CD14-positive monocyte (primary cell): ENCODE data around the gene HSPA4. TPM values are rescaled to one million over a fixed set of nuclear protein-coding genes. Genes with fewer than 3 reads are reported as not detected.

Source experiments
- DNase-seq, 3 donors: peaks; one replicate each; pipeline ENCODE4 v3.0.0-alpha.2; 2011 to 2022
- H2AFZ ChIP-seq: 2 replicates; pipeline ENCODE4 v1.6.0; 2012; ENCODE audit warnings: mild to moderate bottlenecking, low read depth, low read length, inconsistent platforms; ENCODE audit not compliant: insufficient read depth, poor library complexity, severe bottlenecking
- H3K27ac ChIP-seq, 2 donors: 1 replicate in 1 of 2; 2 replicates in 1 of 2; pipeline ENCODE4 v1.5.1; 2012 to 2013; ENCODE audit warnings: low read length in 2 of 2, control low read depth in 1 of 2, inconsistent platforms in 1 of 2, low read depth in 1 of 2, mild to moderate bottlenecking in 1 of 2
- H3K27me3 ChIP-seq, 2 donors: one replicate each; pipeline versions ENCODE4 v1.6.0 to v1.6.1; 2011 to 2013; ENCODE audit warnings: low read length in 2 of 2; ENCODE audit not compliant: control insufficient read depth in 2 of 2, insufficient read depth in 2 of 2
- H3K36me3 ChIP-seq, 2 donors: replicated peaks in 1 of 2; 1 replicate in 1 of 2; 2 replicates in 1 of 2; pipeline versions ENCODE4 v1.5.1 to v1.6.1; 2012 to 2013; ENCODE audit warnings: low read length in 2 of 2, control low read depth in 1 of 2, inconsistent platforms in 1 of 2, mild to moderate bottlenecking in 1 of 2; ENCODE audit not compliant: insufficient read depth in 2 of 2, control insufficient read depth in 1 of 2
- H3K4me1 ChIP-seq, 2 donors: 1 replicate in 1 of 2; 2 replicates in 1 of 2; pipeline versions ENCODE4 v1.5.1 to v1.6.1; 2012 to 2013; ENCODE audit warnings: low read length in 2 of 2, control low read depth in 1 of 2, inconsistent platforms in 1 of 2, mild to moderate bottlenecking in 1 of 2, moderate library complexity in 1 of 2; ENCODE audit not compliant: insufficient read depth in 2 of 2, control insufficient read depth in 1 of 2
- H3K4me2 ChIP-seq: replicated peaks from 2 replicates; pipeline ENCODE3; 2012; ENCODE audit warnings: low read length, moderate library complexity, mild to moderate bottlenecking; ENCODE audit not compliant: poor library complexity, severe bottlenecking; ENCODE audit errors: extremely low read depth
- H3K4me3 ChIP-seq, 3 experiments: fragments of 200-600 bp in 1 of 3; sonication (generic) in 1 of 3; replicated peaks in 1 of 3; 1 replicate in 2 of 3; 2 replicates in 1 of 3; pipeline ENCODE4 v1.5.1; 2011 to 2013; ENCODE audit warnings: low read length in 3 of 3, mild to moderate bottlenecking in 3 of 3, control low read depth in 2 of 3, low read depth in 2 of 3, inconsistent platforms in 1 of 3, moderate library complexity in 1 of 3
- H3K79me2 ChIP-seq: 2 replicates; pipeline ENCODE4 v1.6.0; 2012; ENCODE audit warnings: mild to moderate bottlenecking, control low read depth, inconsistent platforms, low read length, moderate library complexity; ENCODE audit not compliant: insufficient read depth
- H3K9ac ChIP-seq: 2 replicates; pipeline ENCODE4 v1.6.0; 2017; ENCODE audit warnings: low read length, mild to moderate bottlenecking; ENCODE audit not compliant: insufficient read depth, poor library complexity, severe bottlenecking
- H3K9me3 ChIP-seq, 2 donors: replicated peaks in 1 of 2; 1 replicate in 1 of 2; 2 replicates in 1 of 2; pipeline versions ENCODE4 v1.5.1 to v1.6.1; 2012 to 2013; ENCODE audit warnings: low read length in 2 of 2, control low read depth in 1 of 2; ENCODE audit not compliant: control insufficient read depth in 1 of 2, insufficient read depth in 1 of 2
- H4K20me1 ChIP-seq: 2 replicates; pipeline ENCODE4 v1.6.0; 2012; ENCODE audit warnings: mild to moderate bottlenecking, low read length, control low read depth, moderate library complexity; ENCODE audit not compliant: insufficient read depth
- H3K27ac Mint-ChIP-seq, 7 donors: one replicate each; pipeline ENCODE4 v1.8.0; 2020; ENCODE audit warnings: mild to moderate bottlenecking in 7 of 7, mixed read lengths in 7 of 7, moderate library complexity in 6 of 7, inconsistent platforms in 2 of 7
- H3K27me3 Mint-ChIP-seq, 3 donors: one replicate each; pipeline ENCODE4 v1.8.0; 2021 to 2022; ENCODE audit warnings: low read depth in 3 of 3, mild to moderate bottlenecking in 3 of 3, mixed read lengths in 3 of 3, moderate library complexity in 3 of 3, inconsistent platforms in 1 of 3
- H3K36me3 Mint-ChIP-seq, 2 donors: one replicate each; pipeline ENCODE4 v1.8.0; 2020; ENCODE audit warnings: mixed read lengths in 2 of 2, inconsistent platforms in 1 of 2, mild to moderate bottlenecking in 1 of 2
- H3K4me1 Mint-ChIP-seq: one replicate; pipeline ENCODE4 v1.8.0; 2020; ENCODE audit warnings: mild to moderate bottlenecking, mixed read lengths
- H3K4me3 Mint-ChIP-seq, 2 donors: one replicate each; pipeline ENCODE4 v1.8.0; 2020; ENCODE audit warnings: mild to moderate bottlenecking in 2 of 2, mixed read lengths in 2 of 2, moderate library complexity in 1 of 2
- H3K9me3 Mint-ChIP-seq, 7 donors: one replicate each; pipeline ENCODE4 v1.8.0; 2020 to 2022; ENCODE audit warnings: mixed read lengths in 7 of 7, mild to moderate bottlenecking in 6 of 7, moderate library complexity in 6 of 7, inconsistent platforms in 2 of 7
- WGBS: methylation state at CpG from one replicate; pipeline ENCODE4 v1.1.5; 2013; ENCODE audit warnings: missing lambda C conversion rate; ENCODE audit not compliant: insufficient coverage; 5-methylcytosine and 5-hydroxymethylcytosine counted together
- intact Hi-C, 2 donors: fragments of 100-400 bp; cut with micrococcal nuclease; formaldehyde crosslinking; loops; one replicate each; pipeline versions ENCODE4 v1.15.0 to v1.15.1; 2023
- polyA plus RNA-seq, 3 donors: library from polyadenylated mRNA; depleted of rRNA in 1 of 3; unstranded in 2 of 3; stranded (reverse) in 1 of 3; fragments of 300-500 nt in 2 of 3; fragments of >200 nt in 1 of 3; fragmentation: Illumina TruSeq in 2 of 3; gene quantifications; 1 replicate in 2 of 3; 2 replicates in 1 of 3; pipeline ENCODE4 v1.2.3, GENCODE V29; 2012 to 2021
- TF ChIP-seq, protein P1 (sequence below): fragments of 200-600 bp; IDR thresholded peaks from one replicate; pipeline ENCODE4 v1.8.0; 2022; ENCODE audit warnings: antibody characterized with exemption, mild to moderate bottlenecking

The HSPA4 gene
- polyA plus RNA-seq, 3 donors, result 15.7 to 52.0 (median 27.7) TPM

DNA sequence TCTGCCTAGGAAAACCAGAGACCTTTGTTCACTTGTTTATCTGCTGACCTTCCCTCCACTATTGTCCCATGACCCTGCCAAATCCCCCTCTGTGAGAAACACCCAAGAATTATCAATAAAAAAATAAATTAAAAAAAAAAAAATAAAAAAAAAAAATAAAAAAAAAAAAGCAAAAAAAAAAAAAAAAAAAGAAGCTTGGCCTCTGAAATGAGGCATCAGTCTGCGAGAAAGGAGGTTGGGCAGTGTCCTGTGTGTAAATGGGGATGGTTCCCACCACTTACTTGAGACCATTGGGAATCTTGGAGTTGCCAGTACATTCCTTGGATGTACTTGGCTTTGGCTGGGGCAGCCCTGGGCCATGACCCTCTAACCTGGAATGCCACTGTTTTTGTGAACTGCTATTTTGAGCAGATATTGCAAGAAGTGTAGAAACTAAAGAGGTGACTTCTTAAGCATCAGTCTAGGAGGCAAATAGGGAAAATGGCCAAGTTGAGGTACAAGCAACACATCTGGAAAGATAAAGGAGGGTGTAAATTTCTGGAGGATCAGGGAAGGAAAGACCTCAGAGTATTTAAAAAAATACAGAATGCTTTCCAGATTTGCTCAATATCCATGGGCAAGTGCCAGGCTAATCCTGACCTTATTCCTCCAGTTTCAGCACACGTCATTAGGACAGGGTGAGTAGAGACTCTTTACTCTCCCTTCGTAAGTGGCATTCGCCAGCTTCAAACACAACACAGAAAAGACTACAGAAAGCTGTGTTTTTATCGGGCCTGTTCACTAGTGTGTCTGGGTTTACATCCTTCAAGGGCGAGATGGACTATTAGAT lies 58.1 kb downstream of the HSPA4 start:
- H3K4me2 ChIP-seq, result no peak overlapping the region
- Mint-ChIP-seq H3K9me3 (no peaks in the 10 kb centered on the region), H3K4me3 (no peak overlapping the region), H3K4me1 (peaks cover 14% of the 10 kb centered on the region), H3K27me3 (peaks cover 2 to 8% (median 7%) of the 10 kb centered on the region in 3 donors), H3K36me3 (peaks cover 13% of the 10 kb centered on the region in 2 donors), H3K27ac (no peak overlapping the region)
- no peaks in the 10 kb centered on the region for H3K9me3 ChIP-seq
- WGBS, result 80% methylated on average over 2 of the region's 6 CpGs
- peaks cover 0 to 3% of the 10 kb centered on the region in 2 donors for H3K4me1 ChIP-seq
- H3K27ac ChIP-seq, result no peak overlapping the region
- no peak overlapping the region for H3K4me3 ChIP-seq
- intact Hi-C loops, result loop anchor here (5.0 to 10.0 kb wide), 3 partner anchors 135 to 755 kb away; no protein-coding TSS in a partner anchor
- DNase-seq, result no peak
- peaks cover 9 to 11% of the 10 kb centered on the region in 2 donors for H3K36me3 ChIP-seq
- H2AFZ ChIP-seq, result no peak overlapping the region
- H4K20me1 ChIP-seq, result no peaks in the 10 kb centered on the region
- no peak overlapping the region for H3K9ac ChIP-seq
- H3K79me2 ChIP-seq, result no peaks in the 10 kb centered on the region
- TF ChIP-seq, protein P1, sequence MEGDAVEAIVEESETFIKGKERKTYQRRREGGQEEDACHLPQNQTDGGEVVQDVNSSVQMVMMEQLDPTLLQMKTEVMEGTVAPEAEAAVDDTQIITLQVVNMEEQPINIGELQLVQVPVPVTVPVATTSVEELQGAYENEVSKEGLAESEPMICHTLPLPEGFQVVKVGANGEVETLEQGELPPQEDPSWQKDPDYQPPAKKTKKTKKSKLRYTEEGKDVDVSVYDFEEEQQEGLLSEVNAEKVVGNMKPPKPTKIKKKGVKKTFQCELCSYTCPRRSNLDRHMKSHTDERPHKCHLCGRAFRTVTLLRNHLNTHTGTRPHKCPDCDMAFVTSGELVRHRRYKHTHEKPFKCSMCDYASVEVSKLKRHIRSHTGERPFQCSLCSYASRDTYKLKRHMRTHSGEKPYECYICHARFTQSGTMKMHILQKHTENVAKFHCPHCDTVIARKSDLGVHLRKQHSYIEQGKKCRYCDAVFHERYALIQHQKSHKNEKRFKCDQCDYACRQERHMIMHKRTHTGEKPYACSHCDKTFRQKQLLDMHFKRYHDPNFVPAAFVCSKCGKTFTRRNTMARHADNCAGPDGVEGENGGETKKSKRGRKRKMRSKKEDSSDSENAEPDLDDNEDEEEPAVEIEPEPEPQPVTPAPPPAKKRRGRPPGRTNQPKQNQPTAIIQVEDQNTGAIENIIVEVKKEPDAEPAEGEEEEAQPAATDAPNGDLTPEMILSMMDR, result no peak
- H3K27me3 ChIP-seq, result no peaks in the 10 kb centered on the region

DNA sequence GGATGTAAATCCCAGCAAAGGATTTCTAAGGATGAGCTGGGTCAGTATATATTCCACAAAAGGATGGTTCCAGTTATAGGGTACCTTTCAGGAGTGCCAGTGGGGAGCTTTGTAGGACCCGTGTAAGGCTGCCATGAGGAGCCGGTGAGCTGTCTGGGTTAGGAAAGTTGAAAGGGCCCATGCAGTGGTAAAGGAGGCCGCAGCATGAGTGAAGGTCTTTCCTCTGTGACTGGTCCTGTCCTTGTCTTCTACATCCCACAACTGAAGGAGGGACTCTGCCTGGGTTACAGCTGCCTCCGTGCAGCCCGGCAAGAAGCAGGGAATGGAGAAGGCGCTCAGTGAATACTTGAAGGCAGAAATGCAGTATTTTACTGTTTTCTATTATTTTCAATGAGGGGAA lies 58.9 kb downstream of the HSPA4 start:
- no peaks in the 10 kb centered on the region for H4K20me1 ChIP-seq
- no peak overlapping the region for H3K4me3 Mint-ChIP-seq
- H3K79me2 ChIP-seq, result no peaks in the 10 kb centered on the region
- no peaks in the 10 kb centered on the region for H3K9me3 ChIP-seq
- no peak overlapping the region for H3K4me2 ChIP-seq
- H3K36me3 ChIP-seq, result peaks cover under 1 to 2% of the 10 kb centered on the region in 2 donors
- DNase-seq, result no peak
- peaks cover 2 to 8% (median 7%) of the 10 kb centered on the region in 3 donors for H3K27me3 Mint-ChIP-seq
- H3K9me3 Mint-ChIP-seq, result no peaks in the 10 kb centered on the region
- H3K36me3 Mint-ChIP-seq, result peaks cover 5% of the 10 kb centered on the region in 2 donors
- no peak overlapping the region for H3K27ac Mint-ChIP-seq
- H3K9ac ChIP-seq, result no peak overlapping the region
- intact Hi-C loops, result loop anchor here (5.0 to 10.0 kb wide), 3 partner anchors 134 to 754 kb away; no protein-coding TSS in a partner anchor
- peak overlapping the region; percentile 55 for H2AFZ ChIP-seq
- H3K4me3 ChIP-seq, result no peak overlapping the region
- no peaks in the 10 kb centered on the region for H3K27me3 ChIP-seq
- peaks cover 14% of the 10 kb centered on the region for H3K4me1 Mint-ChIP-seq
- H3K4me1 ChIP-seq, result peaks cover 0 to 3% of the 10 kb centered on the region in 2 donors
- WGBS, result 80% methylated on average over 1 of the region's 6 CpGs
- no peak overlapping the region for H3K27ac ChIP-seq
- TF ChIP-seq, protein P1, result no peak
